Measurements from ENCODE around the gene GDAP2.

DNA sequence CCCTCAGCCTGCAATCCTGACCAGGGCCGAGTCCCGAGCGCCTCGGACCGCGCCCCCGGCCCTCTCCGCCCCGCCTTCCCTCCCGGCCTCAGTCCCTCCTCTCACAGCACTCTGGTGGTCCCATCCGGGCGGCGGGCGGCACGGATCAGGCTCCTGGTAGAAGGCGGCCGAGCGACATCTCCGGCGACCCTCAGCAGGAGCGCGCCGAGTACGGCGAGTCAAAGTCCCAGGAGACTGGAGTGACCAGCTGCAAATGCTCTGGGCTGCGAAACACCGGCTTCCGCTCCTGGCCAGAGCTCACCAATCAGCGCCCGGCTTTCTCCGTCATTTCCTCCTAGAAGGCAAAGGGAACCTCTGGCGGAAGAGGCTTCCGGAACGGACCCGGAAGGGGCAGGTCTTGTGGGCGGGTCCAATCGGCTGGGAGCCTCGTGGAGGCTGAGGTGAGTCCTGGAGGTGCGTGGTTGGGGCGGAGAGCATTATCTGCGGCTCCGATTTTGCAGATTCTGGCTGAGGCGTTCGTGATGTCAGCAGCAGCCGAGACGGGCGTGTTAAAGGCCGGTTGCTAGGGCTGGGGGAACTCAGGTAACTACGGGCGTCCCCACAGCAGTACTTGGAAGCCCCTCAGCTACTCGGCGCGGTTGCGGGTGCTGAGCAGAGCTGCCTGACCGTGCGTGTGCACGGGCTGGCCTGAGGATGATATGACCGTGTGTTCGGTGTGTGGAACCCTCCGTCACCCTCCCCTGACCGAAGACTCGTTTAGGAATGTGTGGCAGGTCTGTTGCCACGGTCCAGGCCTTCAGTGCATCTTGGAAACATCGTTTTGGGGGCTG is at the start of gene GDAP2, which contains the start of gene WDR3:
- TF ChIP-seq, protein P1, sequence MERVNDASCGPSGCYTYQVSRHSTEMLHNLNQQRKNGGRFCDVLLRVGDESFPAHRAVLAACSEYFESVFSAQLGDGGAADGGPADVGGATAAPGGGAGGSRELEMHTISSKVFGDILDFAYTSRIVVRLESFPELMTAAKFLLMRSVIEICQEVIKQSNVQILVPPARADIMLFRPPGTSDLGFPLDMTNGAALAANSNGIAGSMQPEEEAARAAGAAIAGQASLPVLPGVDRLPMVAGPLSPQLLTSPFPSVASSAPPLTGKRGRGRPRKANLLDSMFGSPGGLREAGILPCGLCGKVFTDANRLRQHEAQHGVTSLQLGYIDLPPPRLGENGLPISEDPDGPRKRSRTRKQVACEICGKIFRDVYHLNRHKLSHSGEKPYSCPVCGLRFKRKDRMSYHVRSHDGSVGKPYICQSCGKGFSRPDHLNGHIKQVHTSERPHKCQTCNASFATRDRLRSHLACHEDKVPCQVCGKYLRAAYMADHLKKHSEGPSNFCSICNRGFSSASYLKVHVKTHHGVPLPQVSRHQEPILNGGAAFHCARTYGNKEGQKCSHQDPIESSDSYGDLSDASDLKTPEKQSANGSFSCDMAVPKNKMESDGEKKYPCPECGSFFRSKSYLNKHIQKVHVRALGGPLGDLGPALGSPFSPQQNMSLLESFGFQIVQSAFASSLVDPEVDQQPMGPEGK (CRISPR knock-in tag; IDR thresholded peaks at IDR 0.05; ENCODE audit: borderline replicate concordance), result no peak
- no peak for TF ChIP-seq ZC3H10 (CRISPR knock-in tag; IDR thresholded peaks at IDR 0.05)
- no peak for TF ChIP-seq OSR1 (CRISPR knock-in tag; IDR thresholded peaks at IDR 0.05)
- TF ChIP-seq, protein P2, sequence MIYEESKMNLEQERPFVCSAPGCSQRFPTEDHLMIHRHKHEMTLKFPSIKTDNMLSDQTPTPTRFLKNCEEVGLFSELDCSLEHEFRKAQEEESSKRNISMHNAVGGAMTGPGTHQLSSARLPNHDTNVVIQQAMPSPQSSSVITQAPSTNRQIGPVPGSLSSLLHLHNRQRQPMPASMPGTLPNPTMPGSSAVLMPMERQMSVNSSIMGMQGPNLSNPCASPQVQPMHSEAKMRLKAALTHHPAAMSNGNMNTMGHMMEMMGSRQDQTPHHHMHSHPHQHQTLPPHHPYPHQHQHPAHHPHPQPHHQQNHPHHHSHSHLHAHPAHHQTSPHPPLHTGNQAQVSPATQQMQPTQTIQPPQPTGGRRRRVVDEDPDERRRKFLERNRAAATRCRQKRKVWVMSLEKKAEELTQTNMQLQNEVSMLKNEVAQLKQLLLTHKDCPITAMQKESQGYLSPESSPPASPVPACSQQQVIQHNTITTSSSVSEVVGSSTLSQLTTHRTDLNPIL (CRISPR knock-in tag; IDR thresholded peaks at IDR 0.05; ENCODE audit: low read depth), result no peak
- TF ChIP-seq TCF4 (CRISPR knock-in tag; IDR thresholded peaks at IDR 0.05; ENCODE audit: borderline replicate concordance), result no peak
- no peak for TF ChIP-seq BACH2 (CRISPR knock-in tag; IDR thresholded peaks at IDR 0.05; ENCODE audit: borderline replicate concordance)
- TF ChIP-seq SNAI2 (CRISPR knock-in tag; IDR thresholded peaks at IDR 0.05), result no peak
- TF ChIP-seq ZFP30 (CRISPR knock-in tag; IDR thresholded peaks at IDR 0.05), result no peak
- TF ChIP-seq, protein P3, sequence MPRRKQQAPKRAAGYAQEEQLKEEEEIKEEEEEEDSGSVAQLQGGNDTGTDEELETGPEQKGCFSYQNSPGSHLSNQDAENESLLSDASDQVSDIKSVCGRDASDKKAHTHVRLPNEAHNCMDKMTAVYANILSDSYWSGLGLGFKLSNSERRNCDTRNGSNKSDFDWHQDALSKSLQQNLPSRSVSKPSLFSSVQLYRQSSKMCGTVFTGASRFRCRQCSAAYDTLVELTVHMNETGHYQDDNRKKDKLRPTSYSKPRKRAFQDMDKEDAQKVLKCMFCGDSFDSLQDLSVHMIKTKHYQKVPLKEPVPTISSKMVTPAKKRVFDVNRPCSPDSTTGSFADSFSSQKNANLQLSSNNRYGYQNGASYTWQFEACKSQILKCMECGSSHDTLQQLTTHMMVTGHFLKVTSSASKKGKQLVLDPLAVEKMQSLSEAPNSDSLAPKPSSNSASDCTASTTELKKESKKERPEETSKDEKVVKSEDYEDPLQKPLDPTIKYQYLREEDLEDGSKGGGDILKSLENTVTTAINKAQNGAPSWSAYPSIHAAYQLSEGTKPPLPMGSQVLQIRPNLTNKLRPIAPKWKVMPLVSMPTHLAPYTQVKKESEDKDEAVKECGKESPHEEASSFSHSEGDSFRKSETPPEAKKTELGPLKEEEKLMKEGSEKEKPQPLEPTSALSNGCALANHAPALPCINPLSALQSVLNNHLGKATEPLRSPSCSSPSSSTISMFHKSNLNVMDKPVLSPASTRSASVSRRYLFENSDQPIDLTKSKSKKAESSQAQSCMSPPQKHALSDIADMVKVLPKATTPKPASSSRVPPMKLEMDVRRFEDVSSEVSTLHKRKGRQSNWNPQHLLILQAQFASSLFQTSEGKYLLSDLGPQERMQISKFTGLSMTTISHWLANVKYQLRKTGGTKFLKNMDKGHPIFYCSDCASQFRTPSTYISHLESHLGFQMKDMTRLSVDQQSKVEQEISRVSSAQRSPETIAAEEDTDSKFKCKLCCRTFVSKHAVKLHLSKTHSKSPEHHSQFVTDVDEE (CRISPR knock-in tag; IDR thresholded peaks at IDR 0.05), result no peak
- TF ChIP-seq CSDC2 (CRISPR knock-in tag; IDR thresholded peaks at IDR 0.05), result no peak
- TF ChIP-seq ESRRG (CRISPR knock-in tag; IDR thresholded peaks at IDR 0.05), result no peak

All from SK-N-SH treated with all-trans-retinoic acid at 6 μM for 48 hours (cell line).